Coronary artery (tissue), 2 donors: ENCODE results near the gene NFE2L3.
"Not testable (repeated sequence)": the region's sequence is repeated elsewhere in the genome, so short reads cannot be mapped to it uniquely, and the experiment has no call there.

Experiments
- DNase-seq: peaks from one replicate; pipeline ENCODE4 v3.0.0-alpha.2; 2017; ENCODE audit warnings: low spot score
- H3K27ac ChIP-seq, 2 donors: fragments of 200-600 bp; sonication (generic); one replicate each; pipeline ENCODE4 v1.5.1; 2016 to 2019
- H3K4me3 ChIP-seq: fragments of 200-600 bp; sonication (generic); 2 replicates; pipeline ENCODE4 v1.5.1; 2016; ENCODE audit warnings: mild to moderate bottlenecking, moderate library complexity
- CTCF ChIP-seq: fragments of 200-600 bp; sonication (generic); IDR thresholded peaks from one replicate; pipeline ENCODE4 v1.5.1; 2019; ENCODE audit warnings: antibody characterized with exemption

NFE2L3 gene

GRCh38 chr7:26169271-26169670, 17.3 kb downstream of the NFE2L3 start:
- no peak for TF ChIP-seq CTCF
- DNase-seq: no peak
- H3K27ac ChIP-seq: no peak overlapping the region
- no peak overlapping the region for H3K4me3 ChIP-seq

- no peak for DNase-seq
- Histone ChIP-seq H3K4me3 (no peak overlapping the region), H3K27ac (no peak overlapping the region)
- TF ChIP-seq CTCF: no peak
These were observed 18.7 kb downstream of the NFE2L3 start for GRCh38 chr7:26170663-26171062.

DNA sequence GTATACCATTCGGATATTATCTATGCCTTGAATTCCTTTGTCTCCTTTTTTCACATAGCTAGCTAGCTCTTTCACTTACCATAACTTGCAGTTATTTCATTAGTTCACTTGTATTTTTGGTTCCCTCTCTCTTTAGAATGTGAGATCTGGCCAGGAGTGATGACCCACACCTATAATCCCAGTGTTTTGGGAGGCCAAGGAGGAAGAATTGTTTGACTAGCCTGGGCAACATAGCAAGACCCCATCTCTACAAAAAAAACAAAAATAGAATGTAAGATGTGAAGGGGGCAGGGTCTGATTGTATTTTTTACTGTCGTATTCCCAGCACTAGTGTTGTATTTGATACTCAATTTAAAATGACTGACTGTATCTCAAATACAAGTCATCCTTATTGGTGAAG, 19.6 kb downstream of the NFE2L3 start:
- Histone ChIP-seq H3K4me3 (no peak overlapping the region), H3K27ac (no peak overlapping the region)
- no peak for TF ChIP-seq CTCF
- no peak for DNase-seq

DNA sequence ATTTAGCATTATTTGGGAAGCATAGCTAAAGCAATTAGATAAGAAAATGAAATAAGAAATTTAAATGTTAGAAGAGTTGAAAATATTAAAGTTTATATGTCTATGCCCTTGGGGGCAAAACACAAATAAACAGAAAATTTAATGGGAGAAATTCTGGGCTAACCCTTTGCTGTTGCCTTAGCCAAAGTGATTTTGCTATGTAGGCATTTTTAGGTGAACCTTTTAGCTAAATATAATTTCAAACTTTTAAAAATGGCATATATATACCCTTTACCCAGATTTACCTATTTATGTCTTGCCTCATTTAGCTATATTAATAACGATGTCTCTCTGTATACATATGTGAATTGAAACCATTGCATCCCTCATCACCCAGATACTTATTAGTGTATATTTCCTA, 20.1 kb downstream of the NFE2L3 start:
- TF ChIP-seq CTCF: no peak
- Histone ChIP-seq H3K27ac (no peak overlapping the region), H3K4me3 (no peak overlapping the region)
- DNase-seq: no peak

GRCh38 chr7:26175903-26176302, 23.9 kb downstream of the NFE2L3 start:
- not testable (repeated sequence) for DNase-seq, H3K27ac ChIP-seq

GRCh38 chr7:26176696-26177095, 24.7 kb downstream of the NFE2L3 start:
- not testable (repeated sequence) for H3K27ac ChIP-seq, DNase-seq, H3K4me3 ChIP-seq

More at GRCh38 chr7:26175903-26176302, 23.9 kb downstream of the NFE2L3 start:
- not testable (repeated sequence) for H3K4me3 ChIP-seq

- not testable (repeated sequence) for H3K27ac ChIP-seq, H3K4me3 ChIP-seq, DNase-seq
These were observed 25.3 kb downstream of the NFE2L3 start for GRCh38 chr7:26177269-26177668.

DNA sequence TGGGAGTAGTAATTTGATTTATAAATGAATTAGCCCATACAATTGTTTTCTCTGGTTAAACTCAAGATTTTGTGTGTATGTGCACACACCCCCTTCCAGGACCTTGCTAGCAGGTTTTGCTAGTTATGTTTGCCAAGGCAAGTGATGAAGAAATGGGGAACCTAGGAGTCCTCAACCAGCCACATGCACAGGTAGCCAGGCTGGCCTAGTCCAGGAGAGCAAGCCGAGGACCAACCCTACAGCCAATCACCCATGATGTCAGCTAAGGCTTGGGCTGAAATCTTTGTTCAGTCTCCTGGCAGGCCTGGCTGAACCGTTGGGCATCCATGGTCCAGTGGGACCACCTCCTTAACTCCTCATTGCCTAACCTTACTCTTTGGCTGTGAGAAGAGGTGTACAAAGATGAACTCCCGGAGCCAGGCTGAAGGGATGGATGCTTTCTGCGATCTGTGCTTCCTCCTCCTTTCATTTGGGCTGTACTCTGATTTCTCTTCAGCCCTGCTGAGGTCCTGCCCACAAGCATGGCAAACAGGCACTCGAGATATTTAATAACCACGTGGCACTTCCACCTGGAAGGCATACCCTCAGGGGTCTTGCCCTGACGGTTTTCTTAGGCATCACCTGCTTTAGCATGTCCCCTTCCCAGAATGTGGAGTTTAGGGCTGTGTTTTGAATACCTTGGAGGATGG, 26.4 kb downstream of the NFE2L3 start:
- no peak for DNase-seq
- H3K27ac ChIP-seq: no peak overlapping the region
- no peak for TF ChIP-seq CTCF
- H3K4me3 ChIP-seq: no peak overlapping the region

- no peak for DNase-seq
- Histone ChIP-seq H3K4me3 (no peak overlapping the region), H3K27ac (no peak overlapping the region)
- TF ChIP-seq CTCF: no peak
These were observed 27.4 kb downstream of the NFE2L3 start for GRCh38 chr7:26179422-26179821.
